GM21786 (cell line): ENCODE data around the gene SHROOM2.
"Not testable (repeated sequence)": the region's sequence is repeated elsewhere in the genome, so short reads cannot be mapped to it uniquely, and the experiment has no call there.

Experiments
- ATAC-seq: cut with Tn5 transposase; IDR thresholded peaks from one replicate; pipeline ENCODE4 v1.9.1; 2021; ENCODE audit not compliant: unreplicated experiment

The SHROOM2 gene

DNA sequence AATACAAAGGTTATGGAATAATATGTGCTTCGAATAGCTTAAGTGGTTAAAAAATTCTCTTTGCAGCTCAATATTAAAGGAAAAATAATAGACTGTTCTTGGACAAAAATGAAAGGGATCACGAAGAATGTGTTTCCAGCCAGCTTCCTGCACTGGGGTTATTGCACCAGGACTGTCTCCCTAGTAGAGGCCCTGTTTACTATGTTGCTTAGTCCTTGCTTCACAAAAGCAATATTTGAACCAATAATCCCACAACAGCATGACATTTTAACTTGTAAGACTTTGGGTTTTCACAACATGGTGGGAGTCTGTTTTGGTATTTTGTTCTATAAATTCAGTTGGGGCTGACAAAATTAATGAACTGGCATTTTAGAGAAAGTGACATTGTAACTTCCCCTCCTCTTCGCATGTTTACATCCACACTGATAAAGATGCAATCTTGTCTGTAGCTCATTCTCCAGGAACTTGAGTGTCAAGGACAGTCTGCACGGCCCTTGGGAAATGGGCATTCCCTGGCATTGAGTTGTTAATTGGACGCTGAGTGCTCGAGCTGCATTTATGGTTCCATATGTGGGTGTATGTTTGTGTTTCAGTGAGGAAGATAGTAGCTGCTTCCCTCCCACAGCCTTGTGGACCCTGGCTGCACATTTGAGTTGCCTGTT, 39.0 kb downstream of the SHROOM2 start:
- no peak for ATAC-seq

DNA sequence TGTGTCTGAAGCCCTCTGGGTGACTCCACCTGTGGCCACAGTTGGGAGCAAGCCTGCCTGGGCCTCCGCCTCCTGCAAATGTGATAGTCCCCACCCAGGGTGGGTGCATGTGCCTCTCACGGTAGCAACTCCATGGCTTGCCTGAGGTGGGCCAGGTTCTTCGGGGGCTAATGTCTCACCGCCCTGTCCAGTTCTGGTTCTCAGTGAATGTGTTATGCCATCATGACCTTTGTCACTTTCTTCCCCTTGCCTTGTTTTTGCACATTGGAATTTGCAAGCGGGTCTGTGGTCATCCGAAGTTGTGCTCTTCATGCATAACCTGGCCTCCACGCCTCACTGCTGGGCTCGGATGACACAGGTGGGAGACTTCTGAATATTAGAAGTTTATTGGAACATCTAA, 39.7 kb downstream of the SHROOM2 start:
- ATAC-seq = no peak

DNA sequence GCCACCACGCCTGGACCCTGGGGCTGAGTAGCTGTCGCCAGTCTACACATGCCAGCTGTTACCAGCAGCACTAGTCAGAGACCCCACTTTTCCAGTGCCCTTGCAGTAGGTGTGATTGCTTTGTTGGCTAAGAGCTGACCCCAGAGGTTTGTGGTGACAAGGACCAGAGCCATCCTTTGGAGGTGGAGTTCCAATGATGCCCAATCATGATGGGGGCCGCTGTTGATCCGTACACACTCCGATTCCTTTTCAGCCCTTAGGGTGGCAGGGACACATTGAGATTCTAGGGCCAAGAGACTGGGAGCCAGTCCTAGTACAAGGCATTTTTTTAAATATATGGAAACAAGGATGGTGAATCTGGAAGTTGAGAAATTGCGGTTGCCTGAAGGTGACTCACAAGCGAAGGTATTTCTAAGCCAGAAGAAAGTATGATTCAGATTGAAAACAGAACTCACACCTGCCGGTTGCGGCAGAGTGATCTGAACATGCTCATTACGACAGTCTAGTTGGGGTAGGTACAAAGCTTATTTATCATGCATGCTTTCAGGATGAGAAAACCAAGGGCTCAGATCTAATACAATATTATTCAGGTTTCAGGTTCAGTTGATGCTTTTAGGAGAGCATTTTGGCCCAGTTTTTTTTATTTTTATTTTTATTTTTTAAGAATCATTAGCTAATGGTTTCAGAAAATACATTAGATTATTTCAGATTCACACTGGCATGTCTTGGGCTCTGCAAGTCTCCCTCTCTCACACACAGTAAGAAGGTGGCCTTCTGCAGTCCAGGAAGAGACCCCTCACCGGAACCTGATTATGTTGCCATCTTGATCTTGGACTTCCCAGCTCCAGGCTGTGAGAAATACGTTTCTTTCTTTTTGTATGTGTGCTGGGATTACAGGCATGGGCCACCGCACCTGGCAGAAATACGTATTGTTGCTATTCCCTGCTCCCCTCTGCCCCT, 43.4 kb downstream of the SHROOM2 start:
- ATAC-seq = peak; percentile 96

DNA sequence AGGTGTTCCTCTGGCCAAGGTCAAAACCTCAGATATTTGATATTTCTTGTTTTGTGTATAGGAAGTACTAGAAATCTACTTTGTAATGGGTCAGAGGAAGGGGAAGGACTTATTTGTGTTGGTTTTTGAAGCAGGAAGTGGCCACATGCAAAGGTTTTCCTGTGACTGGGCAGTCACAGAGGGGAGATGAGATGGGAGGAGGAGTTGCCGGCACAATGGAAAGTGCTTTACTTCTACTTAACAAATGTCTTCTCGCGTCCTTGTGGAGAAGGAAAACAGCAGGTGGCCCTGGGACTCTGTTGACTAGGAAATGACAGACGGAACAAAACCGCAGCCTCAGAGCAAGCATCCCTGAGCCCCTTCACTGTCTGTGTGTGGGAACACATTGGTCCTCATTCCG, 46.6 kb downstream of the SHROOM2 start:
- ATAC-seq = no peak

DNA sequence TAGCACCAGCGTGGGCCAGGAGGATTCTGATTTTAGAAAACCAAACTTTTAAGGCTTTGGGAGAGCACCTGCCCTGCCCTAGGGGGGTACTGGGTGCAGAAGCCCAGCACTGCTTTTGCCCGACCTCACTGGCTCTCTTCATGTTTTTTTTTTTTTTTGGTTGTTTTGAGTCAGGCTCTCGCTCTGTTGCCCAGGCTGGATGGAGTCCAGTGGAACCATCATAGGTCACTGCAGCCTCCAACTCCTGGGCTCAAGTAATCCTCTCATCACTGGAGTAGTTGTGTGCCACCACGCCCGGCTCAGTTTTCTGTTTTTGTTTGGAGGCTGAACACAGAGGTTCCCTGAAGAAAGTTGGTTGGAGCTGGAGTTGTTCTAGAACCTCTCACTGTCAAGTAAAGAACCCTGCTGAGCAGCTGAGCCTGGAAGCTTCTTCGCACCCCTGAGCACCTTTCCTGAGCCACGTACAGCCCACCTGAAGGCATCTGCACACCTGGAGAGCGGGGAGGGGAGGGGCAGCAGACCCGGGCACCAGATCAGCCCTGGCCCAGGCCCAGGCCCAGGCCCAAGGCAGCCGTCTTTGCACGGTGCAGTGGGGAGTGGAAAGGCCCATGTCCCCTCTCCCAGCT, 49.5 kb downstream of the SHROOM2 start:
- no peak for ATAC-seq

DNA sequence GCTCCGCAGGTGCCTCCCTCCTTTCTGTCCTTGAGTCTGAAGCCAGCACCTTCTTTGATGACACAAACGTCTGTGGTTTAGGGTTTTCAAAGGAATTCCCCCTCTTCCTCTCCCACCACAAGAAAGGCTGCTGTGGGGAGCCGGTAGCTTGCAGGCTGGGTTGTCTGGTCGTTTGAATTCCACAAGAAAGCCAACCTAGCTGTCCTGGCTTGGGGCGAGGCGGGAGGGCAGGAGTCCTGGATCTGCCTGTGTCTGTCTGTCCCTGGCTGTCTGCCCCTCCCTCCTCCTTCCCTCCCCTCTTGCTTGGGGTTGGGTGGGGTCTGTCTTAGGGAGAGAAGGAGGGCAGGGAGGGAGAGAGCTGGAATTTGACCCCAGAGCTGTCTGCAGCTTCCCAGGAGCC, 56.3 kb downstream of the SHROOM2 start:
- ATAC-seq = no peak

DNA sequence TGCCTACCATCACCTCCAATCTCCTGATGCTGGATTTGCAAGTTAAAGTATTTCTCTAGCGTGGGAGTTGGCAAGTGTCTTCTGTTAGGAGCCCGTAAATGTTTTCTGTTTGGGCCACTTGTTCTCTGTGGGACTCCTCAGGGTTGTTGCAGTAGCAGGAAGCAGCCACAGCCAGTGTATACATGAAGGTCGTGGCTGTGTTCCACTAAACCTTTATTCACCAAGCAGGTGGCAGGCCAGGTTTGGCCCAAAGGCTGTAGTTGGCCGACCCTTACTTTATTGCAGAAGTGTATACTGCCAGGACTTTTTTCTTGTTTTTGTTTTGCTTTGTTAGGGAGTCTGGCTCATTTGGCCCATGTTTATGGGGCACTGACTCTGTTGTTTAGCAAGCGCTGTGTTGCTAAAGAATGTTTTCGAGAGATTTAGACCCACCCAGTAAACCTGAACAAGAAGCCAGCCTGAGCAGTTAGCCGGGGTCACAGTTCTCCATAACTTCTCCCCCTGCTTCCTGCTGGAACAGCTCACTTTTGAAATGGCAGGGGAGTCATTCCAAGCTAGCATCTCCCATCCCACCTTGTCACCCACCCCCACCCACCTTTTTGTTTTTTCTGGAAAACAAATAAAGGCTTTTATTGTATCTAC, 58.8 kb downstream of the SHROOM2 start:
- ATAC-seq = no peak

DNA sequence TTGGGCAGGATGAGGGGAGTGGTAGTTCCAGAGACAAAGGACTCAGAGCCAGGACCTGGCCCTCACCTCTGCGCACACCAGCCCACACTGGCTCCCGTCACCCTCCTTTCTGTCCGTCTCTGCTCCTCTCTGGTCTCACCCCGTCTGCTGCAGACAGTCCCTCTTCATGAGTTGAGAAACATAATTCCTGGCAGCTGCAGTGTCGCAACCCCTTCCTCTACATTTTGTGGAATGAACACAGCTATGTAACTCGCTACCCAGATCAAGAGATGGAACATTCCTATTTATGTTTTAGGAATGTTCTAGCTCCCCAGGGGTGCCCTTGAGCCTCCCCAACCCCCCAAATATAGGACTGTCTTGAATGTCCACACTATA, 59.3 kb downstream of the SHROOM2 start:
- ATAC-seq = no peak

DNA sequence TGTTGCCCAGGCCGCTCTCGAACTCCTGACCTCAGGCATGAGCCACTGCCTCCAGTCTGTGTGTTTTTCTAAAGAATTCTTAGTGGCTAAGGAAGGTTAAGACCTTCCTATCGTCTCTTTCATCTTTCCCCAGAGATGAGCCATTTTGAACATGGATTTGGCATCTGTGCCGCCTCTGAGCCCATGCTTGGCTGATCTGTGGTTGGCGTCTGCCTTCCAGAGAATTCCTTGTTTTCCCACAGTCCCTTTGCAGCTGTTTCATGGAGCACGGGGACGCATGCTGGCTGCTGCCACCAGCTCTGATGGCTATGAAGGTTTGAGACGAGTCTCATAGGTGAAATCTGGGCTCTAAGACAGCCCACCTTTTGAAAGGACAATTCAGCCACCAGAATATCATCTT, 60.4 kb downstream of the SHROOM2 start:
- ATAC-seq = no peak

DNA sequence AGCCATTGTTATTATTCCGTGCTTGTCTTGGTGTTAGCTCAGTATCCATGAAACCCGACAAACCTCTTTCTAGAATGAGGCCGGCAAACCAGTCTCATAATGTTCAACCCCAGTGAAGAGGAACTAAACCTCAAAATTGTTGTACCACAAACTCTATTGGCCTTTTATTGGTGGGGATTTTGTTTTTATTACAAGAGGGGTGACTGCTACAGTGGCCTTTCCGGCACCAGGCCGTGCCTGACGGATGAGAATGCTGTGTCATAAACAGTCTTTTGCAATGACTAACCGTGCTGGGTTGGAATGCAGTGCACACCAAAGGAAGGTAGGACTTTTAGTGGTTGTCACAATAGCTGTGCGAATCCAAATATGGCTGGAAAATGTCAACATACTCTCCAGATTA, 60.8 kb downstream of the SHROOM2 start:
- ATAC-seq = no peak

DNA sequence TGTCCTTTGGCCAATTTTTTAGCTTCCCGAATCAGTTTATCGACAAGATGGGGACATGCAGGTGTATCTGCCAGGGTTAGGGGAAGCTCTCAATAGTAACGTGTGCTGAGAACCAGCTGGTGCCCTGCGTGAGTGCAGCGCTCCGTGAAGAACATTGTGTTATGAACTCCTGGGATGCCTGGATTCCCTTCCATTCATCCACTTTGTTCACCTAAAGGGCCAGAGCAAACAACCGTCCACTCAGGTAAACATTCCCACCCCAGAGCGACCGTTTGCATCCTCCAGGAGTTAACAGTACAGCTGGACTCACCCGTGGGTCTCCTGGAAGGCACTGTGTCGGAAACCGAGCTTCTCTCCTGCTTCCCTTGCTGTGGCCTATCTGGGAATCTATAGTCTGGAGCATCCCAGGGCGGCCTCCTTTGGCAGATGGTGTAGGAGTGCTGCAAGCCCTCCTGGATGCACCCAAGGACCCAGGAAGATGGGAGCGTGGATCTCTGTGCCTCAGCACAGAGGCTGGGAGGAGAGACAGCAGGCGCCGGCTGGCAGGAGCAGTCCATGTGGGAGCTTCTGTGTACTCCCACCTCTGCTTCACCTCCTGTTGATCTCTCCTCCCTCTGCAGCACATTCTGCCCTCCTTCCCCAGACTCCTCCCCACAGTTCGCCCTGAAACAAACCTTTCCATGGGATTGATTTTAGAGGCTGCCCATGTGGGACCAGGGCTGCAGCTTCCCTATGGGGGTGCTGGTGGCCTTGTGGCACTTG, 62.7 kb downstream of the SHROOM2 start:
- ATAC-seq = no peak

DNA sequence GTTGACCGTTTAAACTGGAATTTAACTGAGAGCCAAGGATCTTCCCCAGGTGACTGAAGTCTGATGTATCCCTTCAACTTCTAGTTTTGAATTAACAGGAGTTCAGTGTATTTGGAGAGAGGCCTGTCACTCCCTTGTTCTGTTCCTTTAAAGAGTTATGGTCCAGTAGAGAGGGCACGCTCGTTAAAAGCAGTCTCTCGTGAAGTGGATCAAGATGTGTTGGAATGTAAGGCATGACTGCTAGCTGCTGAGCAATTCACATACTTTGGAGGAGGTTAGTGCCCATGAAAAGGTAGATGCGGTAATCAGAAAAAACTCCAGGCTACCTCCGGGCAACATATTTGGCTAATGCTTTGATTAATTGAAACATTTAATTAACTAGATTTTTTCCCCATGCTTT, 65.7 kb downstream of the SHROOM2 start:
- ATAC-seq = no peak

DNA sequence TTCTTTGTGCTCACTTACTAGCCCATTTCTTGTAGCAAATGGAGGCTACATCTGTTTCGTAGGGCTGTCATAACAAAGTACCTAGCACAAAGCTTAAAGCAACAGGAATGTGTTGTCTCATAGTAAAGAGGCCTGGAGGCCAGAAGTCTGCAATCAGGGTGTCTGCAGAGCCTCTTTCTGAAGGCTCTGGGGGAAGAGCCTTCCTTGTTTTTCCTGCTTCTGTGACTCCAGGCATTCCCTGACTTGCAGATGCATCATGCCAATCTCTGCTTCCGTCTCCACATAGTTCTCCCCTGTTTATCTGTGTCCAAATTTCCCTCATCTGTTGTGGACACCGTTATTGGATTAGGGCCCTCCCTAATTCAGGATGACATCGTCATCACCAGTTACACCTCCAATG, 67.1 kb downstream of the SHROOM2 start:
- no peak for ATAC-seq

DNA sequence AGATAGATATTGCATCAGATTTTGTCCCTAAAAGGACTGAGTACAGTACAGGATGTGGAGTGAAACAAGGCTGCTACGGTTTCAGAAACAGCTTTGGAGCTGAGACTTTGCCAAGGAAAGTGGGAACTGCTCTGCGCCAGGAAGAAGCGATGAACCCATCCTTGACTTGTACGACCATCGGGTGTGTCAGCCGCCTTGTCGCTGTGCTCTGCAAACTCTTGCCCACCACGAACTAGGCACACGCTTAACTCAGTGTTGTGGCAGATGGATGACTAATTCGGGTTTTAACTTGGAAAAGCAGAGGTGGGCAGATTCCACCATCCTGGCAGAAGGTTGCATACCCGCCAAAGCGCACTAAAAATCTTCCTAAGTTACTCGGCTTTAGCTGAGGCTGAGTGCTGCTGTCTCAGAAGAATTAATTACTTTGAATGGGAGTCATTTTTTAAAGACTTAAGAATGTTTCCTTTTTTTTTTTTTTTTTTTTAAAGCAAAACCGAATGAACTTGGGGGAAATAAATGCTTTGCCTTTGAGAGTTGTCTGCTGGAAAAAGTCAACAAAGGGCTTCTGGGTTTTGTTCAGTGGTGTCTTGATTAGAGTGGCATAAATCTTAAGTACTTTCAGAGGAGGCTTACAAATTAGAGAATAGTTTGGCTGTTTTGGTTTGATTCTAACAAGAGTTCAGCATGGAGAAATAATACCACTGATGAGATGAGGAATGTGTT, 69.5 kb downstream of the SHROOM2 start:
- ATAC-seq = no peak

DNA sequence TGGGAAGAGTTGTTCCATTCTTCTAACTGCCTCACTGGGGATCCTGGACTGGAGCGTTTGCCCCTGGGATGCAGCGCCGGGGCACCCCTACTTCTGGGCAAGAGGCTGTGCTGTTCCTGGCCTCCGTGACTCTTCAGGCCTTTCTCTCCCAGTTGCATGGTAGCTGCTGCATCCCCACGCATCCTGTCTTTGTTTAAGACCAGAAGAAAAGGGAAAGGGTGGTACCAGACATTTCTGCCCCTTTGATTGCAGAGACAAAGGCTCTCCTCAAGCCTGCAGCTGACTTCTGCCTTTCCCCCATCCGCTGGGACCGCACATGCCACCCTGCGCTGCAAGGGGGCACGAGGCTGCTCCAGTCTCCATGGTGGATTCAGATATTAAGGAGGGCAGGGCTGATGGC, 70.4 kb downstream of the SHROOM2 start:
- no peak for ATAC-seq

DNA sequence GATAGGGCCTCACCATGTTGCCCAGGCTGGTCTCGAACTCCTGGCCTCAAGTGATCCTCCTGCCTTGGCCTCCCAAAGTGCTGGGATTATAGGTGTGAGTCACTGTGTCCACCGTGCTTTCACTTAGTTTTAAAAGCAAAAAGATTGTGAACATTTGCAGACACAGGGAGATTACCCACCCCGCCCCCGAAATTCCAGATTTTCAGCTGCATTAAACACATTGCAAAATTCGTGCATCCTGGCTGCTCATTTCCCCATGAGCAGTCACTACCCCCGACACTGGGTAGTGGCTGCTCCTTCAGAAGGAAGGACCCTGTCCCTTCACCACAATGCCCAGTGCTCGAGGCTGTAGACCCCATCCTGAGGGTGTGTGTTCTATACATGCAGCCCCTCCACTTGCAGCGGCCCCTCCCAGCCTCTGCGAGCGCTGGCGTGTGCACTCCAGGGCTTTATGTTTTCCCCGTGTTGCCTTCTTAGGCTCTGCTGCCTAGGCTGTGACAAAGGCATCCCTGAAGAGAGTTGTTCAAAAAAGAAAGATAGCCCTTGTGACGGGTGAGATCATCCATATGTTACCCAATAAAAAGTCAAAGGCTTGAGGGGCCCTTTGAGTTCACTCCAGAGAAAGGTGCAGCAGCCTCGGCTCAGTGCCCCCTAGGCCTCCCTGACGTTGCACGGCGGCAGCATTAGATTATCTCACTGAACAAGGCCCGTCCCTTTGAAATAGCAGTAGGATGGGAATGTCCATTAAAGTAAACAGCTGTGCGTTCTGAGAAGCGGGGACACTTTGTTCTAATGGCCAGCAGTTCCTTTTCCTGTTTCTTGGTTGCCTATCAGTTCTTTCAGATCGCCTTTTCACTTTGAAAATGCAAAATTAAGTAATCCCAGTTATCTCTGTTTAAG, 71.6 kb downstream of the SHROOM2 start:
- ATAC-seq = no peak

DNA sequence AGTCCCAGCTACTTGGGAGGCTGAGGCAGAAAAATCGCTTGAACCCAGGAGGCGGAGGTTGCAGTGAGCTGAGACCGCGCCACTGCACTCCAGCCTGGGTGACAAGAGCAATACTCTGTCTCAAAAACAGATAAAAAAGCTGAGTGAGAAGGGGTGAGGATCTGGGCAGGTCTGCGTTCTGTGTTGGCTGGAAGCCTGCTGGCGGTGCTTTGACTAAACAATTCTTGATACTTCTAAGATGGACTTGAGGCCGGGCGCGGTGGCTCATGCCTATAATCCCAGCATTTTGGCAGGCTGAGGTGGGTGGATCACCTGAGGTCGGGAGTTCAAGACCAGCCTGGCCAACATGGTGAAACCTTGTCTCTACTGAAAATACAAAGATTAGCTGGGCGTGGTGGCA, 72.5 kb downstream of the SHROOM2 start:
- ATAC-seq = not testable (repeated sequence)

DNA sequence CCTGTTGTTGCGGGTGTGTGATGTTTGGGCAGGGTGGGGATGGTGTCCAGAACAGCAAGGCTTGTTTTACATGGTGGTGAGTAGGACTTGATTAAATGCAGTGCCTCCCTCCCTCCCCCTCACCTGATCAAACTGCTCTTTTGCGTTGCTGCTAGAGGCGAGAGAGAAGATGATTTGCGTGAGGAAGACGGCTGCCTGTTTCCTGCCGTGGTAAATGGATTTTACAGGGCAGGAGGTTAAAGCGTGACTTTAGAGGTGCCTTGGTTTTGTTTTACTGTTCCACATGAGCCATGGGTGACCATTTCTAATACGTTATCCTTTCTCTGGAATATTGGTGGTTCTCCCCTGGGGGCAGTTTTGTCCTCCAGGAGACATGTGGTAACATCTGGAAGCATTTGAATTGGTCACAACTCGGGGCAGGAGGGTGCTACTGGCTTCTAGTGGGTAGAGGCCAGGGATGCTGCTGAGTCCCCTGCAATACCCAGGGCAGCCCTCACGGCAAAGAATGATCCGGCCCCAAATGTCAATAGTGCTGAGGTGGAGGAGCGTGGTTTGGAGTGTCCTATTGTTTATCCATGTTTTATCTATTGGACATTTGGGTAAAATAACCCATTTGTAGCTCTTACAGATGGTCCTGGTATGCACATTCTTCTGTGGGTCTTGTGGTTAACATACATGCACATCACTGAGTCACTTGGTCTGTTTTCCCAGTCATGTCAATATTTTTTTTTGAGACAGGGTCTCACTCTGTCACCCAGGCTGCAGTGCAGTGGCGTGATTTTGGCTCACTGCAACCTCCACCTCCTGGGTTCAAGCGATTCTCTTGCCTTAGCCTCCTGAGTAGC, 73.7 kb downstream of the SHROOM2 start:
- ATAC-seq = no peak
